Right renal cortex interstitium (tissue), 3 donors: ENCODE data around the gene KCTD6. TPM values are rescaled to one million over a fixed set of nuclear protein-coding genes. Genes with fewer than 3 reads are reported as not detected.
A peak's percentile ranks its signal among the peaks of the same experiment; 100 is the strongest.

ENCODE experiments used
- DNase-seq, 3 donors: peaks; one replicate each; pipeline ENCODE4 v3.0.0-alpha.2; 2013; ENCODE audit warnings: low read depth in 3 of 3, low spot score in 2 of 3
- polyA plus RNA-seq, 3 donors: library from polyadenylated mRNA; unstranded; fragments of 120-200 nt; gene quantifications; one replicate each; pipeline ENCODE4 v1.2.1, GENCODE V29; 2013; ENCODE audit not compliant: insufficient read length in 3 of 3

The KCTD6 gene
- polyA plus RNA-seq, 3 donors, result 31.4 to 35.4 (median 31.9) TPM

GRCh38 chr3:58484722-58485069 is 7.2 kb upstream of the KCTD6 start:
- DNase-seq, result no peak

GRCh38 chr3:58485801-58486435 is 6.0 kb upstream of the KCTD6 start:
- DNase-seq, result no peak

- DNase-seq, result no peak
These were observed 4.6 kb upstream of the KCTD6 start for GRCh38 chr3:58487140-58487886.

- no peak for DNase-seq
These were observed 2.9 kb upstream of the KCTD6 start for GRCh38 chr3:58488967-58489366.

GRCh38 chr3:58490860-58491501 is 915 bp upstream of the KCTD6 start:
- DNase-seq, result no peak

- peak in 2 of 3 donors; percentile 40 to 49 for DNase-seq
These were observed 604 bp downstream of the KCTD6 start for GRCh38 chr3:58492494-58492905.

- no peak for DNase-seq
These were observed 2.2 kb downstream of the KCTD6 start for GRCh38 chr3:58494107-58494506.

- no peak for DNase-seq
These were observed 3.2 kb downstream of the KCTD6 start for GRCh38 chr3:58495101-58495500.

GRCh38 chr3:58496206-58496857 is 4.4 kb downstream of the KCTD6 start:
- DNase-seq, result no peak

GRCh38 chr3:58497097-58497496 is 5.2 kb downstream of the KCTD6 start:
- no peak for DNase-seq

- no peak for DNase-seq
These were observed 11.0 kb downstream of the KCTD6 start for GRCh38 chr3:58502872-58503271.

GRCh38 chr3:58507356-58508078 is 15.6 kb downstream of the KCTD6 start:
- DNase-seq, result no peak

GRCh38 chr3:58508437-58508836 is 16.5 kb downstream of the KCTD6 start:
- DNase-seq, result no peak

- DNase-seq, result no peak
These were observed 22.5 kb downstream of the KCTD6 start for GRCh38 chr3:58514405-58514804.

GRCh38 chr3:58518291-58518789 is 26.4 kb downstream of the KCTD6 start:
- DNase-seq, result no peak

- DNase-seq, result no peak
These were observed 27.9 kb downstream of the KCTD6 start for GRCh38 chr3:58519668-58520402.

GRCh38 chr3:58520403-58521335 is 28.8 kb downstream of the KCTD6 start:
- DNase-seq, result no peak

GRCh38 chr3:58521336-58521670 is 29.4 kb downstream of the KCTD6 start:
- no peak for DNase-seq
